Measurements from ENCODE around the gene CDH23. TPM values are rescaled to one million over a fixed set of nuclear protein-coding genes. Genes with fewer than 3 reads are reported as not detected.

The CDH23 gene
- polyA plus RNA-seq, 1 donor from 2014 or later: 6.6 TPM

- H2AFZ ChIP-seq (ENCODE audit: low read depth, low read length): no peak overlapping the region
- H3K4me2 ChIP-seq (ENCODE audit: low read length): no peak overlapping the region
- no peaks in the 10 kb centered on the region for H3K27me3 ChIP-seq (ENCODE audit: insufficient read depth, low read depth, low read length)
- no peak overlapping the region for H3K9ac ChIP-seq (ENCODE audit: low read length)
- H3K79me2 ChIP-seq (replicated peaks; ENCODE audit: insufficient read depth, low read length): no peaks in the 10 kb centered on the region
- H3K4me3 ChIP-seq (ENCODE audit: low read length): no peak overlapping the region
- H4K20me1 ChIP-seq (ENCODE audit: insufficient read depth): no peaks in the 10 kb centered on the region
- H3F3A ChIP-seq (ENCODE audit: insufficient read depth, low read length, poor library complexity, severe bottlenecking): no peaks in the 10 kb centered on the region
- no peaks in the 10 kb centered on the region for H3K36me3 ChIP-seq (ENCODE audit: insufficient read depth, low read length)
- no peaks in the 10 kb centered on the region for H3K9me3 ChIP-seq (ENCODE audit: low read length)
- no peaks in the 10 kb centered on the region for H3K9me2 ChIP-seq (ENCODE audit: insufficient read depth, low read length)
- TF ChIP-seq TAF1 (IDR thresholded peaks at IDR 0.05; ENCODE audit: low read depth) (no peak), RAD21 (conservative IDR thresholded peaks at IDR 0.05) (no peak)
- no peak overlapping the region for H3K27ac ChIP-seq (ENCODE audit: low read length)
Observed at GRCh38 chr10:71419750-71420149, 23.0 kb downstream of the CDH23 start.

GRCh38 chr10:71421075-71421434 is 24.3 kb downstream of the CDH23 start:
- H3K79me2 ChIP-seq (replicated peaks; ENCODE audit: insufficient read depth, low read length): no peaks in the 10 kb centered on the region
- TF ChIP-seq MXI1 (conservative IDR thresholded peaks at IDR 0.05; ENCODE audit: poor library complexity, severe bottlenecking) (no peak), CTCF (IDR thresholded peaks at IDR 0.05; ENCODE audit: poor library complexity, severe bottlenecking) (no peak), TAF1 (IDR thresholded peaks at IDR 0.05; ENCODE audit: low read depth) (no peak), POLR2AphosphoS5 (IDR thresholded peaks at IDR 0.05) (no peak), RAD21 (conservative IDR thresholded peaks at IDR 0.05) (no peak), EP300 (conservative IDR thresholded peaks at IDR 0.05; ENCODE audit: poor library complexity, severe bottlenecking) (no peak), SMC3 (conservative IDR thresholded peaks at IDR 0.05; ENCODE audit: poor library complexity) (no peak), EZH2 (IDR thresholded peaks at IDR 0.05; ENCODE audit: borderline replicate concordance, insufficient read depth, low read length, poor library complexity, severe bottlenecking) (no peak)
- TF ChIP-seq, protein P1, sequence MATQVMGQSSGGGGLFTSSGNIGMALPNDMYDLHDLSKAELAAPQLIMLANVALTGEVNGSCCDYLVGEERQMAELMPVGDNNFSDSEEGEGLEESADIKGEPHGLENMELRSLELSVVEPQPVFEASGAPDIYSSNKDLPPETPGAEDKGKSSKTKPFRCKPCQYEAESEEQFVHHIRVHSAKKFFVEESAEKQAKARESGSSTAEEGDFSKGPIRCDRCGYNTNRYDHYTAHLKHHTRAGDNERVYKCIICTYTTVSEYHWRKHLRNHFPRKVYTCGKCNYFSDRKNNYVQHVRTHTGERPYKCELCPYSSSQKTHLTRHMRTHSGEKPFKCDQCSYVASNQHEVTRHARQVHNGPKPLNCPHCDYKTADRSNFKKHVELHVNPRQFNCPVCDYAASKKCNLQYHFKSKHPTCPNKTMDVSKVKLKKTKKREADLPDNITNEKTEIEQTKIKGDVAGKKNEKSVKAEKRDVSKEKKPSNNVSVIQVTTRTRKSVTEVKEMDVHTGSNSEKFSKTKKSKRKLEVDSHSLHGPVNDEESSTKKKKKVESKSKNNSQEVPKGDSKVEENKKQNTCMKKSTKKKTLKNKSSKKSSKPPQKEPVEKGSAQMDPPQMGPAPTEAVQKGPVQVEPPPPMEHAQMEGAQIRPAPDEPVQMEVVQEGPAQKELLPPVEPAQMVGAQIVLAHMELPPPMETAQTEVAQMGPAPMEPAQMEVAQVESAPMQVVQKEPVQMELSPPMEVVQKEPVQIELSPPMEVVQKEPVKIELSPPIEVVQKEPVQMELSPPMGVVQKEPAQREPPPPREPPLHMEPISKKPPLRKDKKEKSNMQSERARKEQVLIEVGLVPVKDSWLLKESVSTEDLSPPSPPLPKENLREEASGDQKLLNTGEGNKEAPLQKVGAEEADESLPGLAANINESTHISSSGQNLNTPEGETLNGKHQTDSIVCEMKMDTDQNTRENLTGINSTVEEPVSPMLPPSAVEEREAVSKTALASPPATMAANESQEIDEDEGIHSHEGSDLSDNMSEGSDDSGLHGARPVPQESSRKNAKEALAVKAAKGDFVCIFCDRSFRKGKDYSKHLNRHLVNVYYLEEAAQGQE (IDR thresholded peaks at IDR 0.05; ENCODE audit: borderline replicate concordance): no peak
- H3K36me3 ChIP-seq (ENCODE audit: insufficient read depth, low read length): no peaks in the 10 kb centered on the region
- no peaks in the 10 kb centered on the region for H3K9me3 ChIP-seq (ENCODE audit: low read length)
- H3K9me2 ChIP-seq (ENCODE audit: insufficient read depth, low read length): no peaks in the 10 kb centered on the region
- H3K27ac ChIP-seq (ENCODE audit: low read length): no peak overlapping the region
- no peak overlapping the region for H3K4me2 ChIP-seq (ENCODE audit: low read length)
- H2AFZ ChIP-seq (ENCODE audit: low read depth, low read length): no peak overlapping the region
- H4K20me1 ChIP-seq (ENCODE audit: insufficient read depth): no peaks in the 10 kb centered on the region
- H3K4me3 ChIP-seq (ENCODE audit: low read length): no peak overlapping the region
- no peaks in the 10 kb centered on the region for H3K27me3 ChIP-seq (ENCODE audit: insufficient read depth, low read depth, low read length)
- H3F3A ChIP-seq (ENCODE audit: insufficient read depth, low read length, poor library complexity, severe bottlenecking): no peaks in the 10 kb centered on the region
- H3K9ac ChIP-seq (ENCODE audit: low read length): no peak overlapping the region

GRCh38 chr10:71423250-71423649 is 26.5 kb downstream of the CDH23 start:
- Histone ChIP-seq H3K36me3 (ENCODE audit: insufficient read depth, low read length) (no peaks in the 10 kb centered on the region), H3K4me3 (ENCODE audit: low read length) (no peak overlapping the region), H3K27ac (ENCODE audit: low read length) (no peak overlapping the region), H4K20me1 (ENCODE audit: insufficient read depth) (no peaks in the 10 kb centered on the region), H3K27me3 (ENCODE audit: insufficient read depth, low read depth, low read length) (no peaks in the 10 kb centered on the region), H3K4me2 (ENCODE audit: low read length) (no peak overlapping the region), H3K9ac (ENCODE audit: low read length) (no peak overlapping the region), H3K79me2 (replicated peaks; ENCODE audit: insufficient read depth, low read length) (no peaks in the 10 kb centered on the region), H2AFZ (ENCODE audit: low read depth, low read length) (no peak overlapping the region), H3K9me2 (ENCODE audit: insufficient read depth, low read length) (no peaks in the 10 kb centered on the region), H3K9me3 (ENCODE audit: low read length) (no peaks in the 10 kb centered on the region), H3F3A (ENCODE audit: insufficient read depth, low read length, poor library complexity, severe bottlenecking) (no peaks in the 10 kb centered on the region)
- TF ChIP-seq POLR2AphosphoS5 (IDR thresholded peaks at IDR 0.05) (no peak), SMC3 (conservative IDR thresholded peaks at IDR 0.05; ENCODE audit: poor library complexity) (no peak), MXI1 (conservative IDR thresholded peaks at IDR 0.05; ENCODE audit: poor library complexity, severe bottlenecking) (no peak), RAD21 (conservative IDR thresholded peaks at IDR 0.05) (no peak), EP300 (conservative IDR thresholded peaks at IDR 0.05; ENCODE audit: poor library complexity, severe bottlenecking) (no peak), TAF1 (IDR thresholded peaks at IDR 0.05; ENCODE audit: low read depth) (no peak), CTCF (IDR thresholded peaks at IDR 0.05; ENCODE audit: poor library complexity, severe bottlenecking) (no peak), EZH2 (IDR thresholded peaks at IDR 0.05; ENCODE audit: borderline replicate concordance, insufficient read depth, low read length, poor library complexity, severe bottlenecking) (no peak)
- TF ChIP-seq, protein P1 (IDR thresholded peaks at IDR 0.05; ENCODE audit: borderline replicate concordance): no peak

Data from neural cell (in vitro differentiated cells).